Embryonic facial prominence (tissue), 1 donor: ENCODE results near the gene FURIN.
"Not testable (repeated sequence)": the region's sequence is repeated elsewhere in the genome, so short reads cannot be mapped to it uniquely, and the experiment has no call there.

Experiments used
- DNase-seq: peaks from one replicate; pipeline ENCODE4 v3.0.0-alpha.2; 2016; ENCODE audit errors: extremely low spot score

FURIN gene

DNA sequence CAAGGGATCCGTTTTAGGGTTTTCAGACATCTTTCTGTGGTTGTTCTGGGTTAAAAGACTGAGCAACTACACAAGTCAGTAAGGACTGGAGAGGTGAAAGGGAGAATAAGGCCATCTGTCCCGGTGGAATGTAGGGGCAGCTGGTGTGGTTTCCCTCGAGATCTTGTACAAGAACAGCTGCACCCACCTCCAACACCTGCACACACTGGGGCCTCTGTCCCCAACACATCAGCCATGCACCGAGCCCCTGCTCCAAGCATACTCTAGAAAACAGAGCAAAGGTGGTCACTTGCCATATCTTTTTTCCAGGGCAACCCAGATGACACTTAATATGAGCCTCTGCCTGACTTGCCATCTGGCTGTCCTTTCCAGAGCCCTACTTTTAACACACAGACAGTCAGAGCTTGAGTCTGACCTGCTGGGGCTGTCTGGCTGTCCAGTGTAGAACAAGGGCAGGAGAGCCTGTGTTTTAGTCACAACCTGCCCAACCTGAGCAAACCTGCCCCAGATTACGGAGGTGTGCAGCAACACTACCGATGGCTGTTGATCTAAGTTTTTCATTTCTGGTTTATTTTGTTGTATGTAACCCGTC is 46.9 kb downstream of the FURIN start:
- DNase-seq: no peak

DNA sequence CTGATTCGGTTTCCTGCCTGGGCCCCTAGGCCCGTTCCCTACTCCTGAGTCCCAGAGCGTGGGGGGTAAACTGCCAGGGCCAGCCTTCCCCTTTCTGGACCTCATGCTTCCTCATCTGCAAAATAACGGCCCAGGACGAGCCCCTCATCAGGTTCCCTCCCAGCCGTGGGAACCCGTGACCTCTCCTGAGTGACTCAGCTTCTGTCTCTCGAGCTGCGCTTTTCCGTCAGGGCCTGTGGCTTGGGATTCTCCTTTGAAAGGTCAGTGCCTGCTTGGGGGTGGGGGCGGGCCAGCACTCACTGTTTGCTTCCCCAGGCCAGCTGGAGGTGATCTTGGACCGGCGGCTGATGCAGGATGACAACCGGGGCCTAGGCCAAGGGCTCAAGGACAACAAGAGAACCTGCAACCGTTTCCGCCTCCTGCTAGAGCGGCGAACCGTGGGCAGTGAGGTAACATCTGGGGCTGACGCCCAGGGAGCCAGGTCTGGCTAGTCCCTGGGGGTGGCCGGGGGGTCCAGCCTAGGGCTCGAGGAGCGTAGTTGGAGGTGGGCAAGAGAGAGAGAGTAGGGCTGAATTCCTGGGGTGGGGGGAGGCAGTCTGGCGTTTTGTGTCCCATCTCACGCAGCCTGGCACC is 47.5 kb downstream of the FURIN start:
- DNase-seq: no peak

DNA sequence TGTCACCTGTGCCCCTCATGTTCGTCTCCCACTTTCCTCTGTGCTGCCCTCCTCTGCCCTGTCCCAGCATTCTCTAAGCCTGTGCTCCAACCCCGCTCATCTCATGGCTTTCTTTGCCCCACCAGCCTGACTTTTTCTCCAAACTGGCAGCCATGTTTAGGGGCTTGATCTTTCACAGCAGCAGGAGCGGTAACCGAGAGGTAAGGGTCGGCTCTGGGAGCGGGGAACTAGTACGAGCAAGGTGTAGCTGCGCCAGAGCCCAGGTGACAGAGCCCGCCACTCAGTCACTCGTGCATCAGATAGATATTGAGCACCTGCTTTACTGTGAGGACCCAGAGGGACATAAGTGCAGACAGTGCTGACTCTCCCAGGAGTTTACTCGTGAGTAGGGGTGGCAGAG is 48.1 kb downstream of the FURIN start:
- no peak for DNase-seq

DNA sequence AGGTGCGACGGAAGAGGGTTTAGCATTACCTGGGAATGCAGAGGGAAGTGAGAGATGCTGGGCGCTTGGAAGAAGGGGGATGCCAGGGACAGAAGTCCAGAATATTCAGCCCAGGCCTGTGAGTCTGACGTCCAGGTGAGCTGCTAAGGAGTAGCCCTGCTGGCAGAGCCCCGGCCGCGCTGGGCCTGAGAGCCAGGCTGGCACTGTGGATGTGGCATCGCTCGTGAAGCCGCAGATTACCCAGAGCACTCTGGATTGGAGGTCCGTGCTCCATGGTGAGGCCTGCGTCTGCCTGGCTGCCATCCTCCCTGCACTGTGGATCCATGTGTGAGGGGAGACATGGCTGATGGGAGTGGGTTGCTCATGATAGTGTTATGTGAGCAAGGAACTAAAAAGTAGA is 49.2 kb downstream of the FURIN start:
- DNase-seq: no peak

DNA sequence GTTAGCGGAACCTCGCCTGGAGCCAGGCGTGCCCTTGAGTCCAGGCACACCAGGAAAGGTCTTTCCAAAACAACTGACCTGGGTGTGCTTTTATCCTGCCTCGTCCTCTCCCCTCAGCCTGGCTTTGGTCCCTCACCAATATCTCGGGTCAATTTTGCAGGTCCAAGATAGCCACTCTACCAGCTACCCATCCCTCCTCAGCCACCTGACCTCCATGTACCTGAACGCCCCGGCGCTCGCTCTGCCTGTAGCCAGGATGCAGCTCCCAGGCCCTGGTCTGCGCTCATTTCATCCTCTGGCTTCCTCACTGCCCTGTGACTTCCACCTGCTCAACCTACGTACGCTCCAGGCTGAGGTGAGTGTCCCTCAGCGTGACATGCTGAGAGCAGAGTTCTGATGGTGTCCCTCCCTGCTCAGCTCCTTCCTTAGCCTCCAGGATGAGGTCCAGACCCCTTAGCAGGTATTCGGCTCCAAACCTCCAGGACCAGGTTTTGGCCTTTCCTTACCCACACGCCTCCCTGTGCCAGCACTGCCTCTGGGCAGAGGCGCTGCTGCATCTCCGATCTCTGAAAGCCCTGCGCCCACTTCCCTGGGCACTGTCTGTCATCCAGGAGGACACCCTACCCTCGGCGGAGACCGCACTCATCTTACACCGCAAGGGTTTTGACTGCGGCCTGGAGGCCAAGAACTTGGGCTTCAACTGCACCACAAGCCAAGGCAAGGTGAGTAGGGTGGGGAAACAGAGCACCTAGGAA is 49.8 kb downstream of the FURIN start:
- DNase-seq: no peak

DNA sequence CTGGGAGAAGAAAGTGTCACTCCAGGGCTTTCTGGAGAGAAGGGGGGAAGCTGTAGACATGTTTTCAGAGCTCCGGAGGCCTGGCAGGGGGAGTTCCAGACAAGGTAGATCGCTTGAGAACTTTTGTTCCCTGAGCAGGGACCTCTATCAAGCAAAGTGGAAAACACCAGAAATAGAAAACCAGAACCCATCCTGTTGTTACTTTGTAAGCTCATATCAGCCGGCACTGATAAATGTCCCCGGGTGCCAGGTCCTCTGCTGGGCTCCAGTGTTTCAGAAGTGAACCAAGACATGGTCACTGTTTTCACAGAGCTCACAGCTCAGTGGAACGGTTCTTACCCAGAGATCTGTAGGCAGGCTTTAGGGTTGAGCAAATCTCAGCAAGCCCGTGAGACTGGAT is 50.4 kb downstream of the FURIN start:
- no peak for DNase-seq

DNA sequence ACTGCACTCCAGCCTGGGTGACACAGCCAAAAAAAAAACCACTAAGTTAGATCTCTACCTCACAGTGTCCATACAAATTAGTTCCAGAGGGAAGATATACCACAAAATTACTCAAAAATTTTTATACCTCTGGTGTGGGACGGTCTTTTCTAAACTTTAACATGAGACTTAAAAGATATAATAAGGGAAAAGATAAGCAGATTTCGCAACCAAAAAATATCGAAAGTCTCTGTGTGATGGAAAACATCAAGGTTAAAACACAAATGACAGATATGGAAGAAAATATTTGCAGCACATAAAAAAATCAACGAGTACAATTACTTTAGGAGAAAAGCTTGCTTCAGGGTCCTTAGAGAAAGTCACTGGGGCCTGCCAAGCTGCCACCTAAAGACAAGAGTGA is 53.5 kb downstream of the FURIN start:
- DNase-seq: no peak

DNA sequence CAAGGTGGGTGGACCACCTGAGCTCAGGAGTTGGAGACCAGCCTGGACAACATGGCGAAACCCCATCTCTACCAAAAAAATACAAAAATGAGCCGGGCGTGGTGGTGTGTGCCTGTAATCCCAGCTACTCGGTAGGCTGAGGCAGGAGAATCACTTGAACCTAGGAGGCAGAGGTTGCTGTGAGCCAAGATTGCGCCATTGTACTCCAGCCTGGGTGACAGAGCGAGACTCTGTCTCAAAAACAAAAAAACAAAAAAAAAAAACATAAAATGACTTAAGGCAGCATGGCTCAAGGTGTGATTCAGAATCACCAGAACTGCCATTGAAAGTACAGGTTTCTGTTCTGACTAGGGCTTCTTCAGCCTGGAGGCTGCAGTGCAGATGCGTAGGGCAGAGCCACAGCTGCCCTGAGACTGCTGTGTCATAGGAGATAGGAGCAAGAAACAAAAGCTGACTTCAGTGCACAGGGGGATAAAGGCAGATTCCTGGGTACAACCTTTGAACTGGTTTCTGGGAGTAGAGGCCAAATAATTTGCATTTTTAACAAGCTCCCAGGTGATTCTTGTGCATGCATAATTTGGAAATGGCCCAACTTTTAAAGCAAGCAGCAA is 54.4 kb downstream of the FURIN start:
- not testable (repeated sequence) for DNase-seq

DNA sequence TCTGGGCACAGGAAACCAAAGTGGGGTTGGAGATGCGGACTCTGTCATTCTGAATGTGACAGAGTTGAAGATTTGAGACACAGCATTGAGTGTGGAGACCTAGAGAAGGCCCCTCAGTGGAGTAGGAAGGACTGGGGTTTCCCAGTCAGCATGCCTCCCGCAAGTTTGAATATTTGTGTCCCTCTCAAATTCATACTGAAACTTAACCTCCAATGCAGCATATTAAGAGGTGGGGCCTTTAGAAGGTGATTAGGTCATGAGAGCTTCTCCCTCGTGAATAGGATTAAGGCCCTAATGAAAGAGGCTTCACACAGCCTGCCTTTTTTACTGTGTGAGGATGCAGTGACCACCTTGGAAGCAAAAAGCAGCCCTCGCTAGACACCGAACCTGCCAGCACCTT is 56.0 kb downstream of the FURIN start:
- DNase-seq: no peak

DNA sequence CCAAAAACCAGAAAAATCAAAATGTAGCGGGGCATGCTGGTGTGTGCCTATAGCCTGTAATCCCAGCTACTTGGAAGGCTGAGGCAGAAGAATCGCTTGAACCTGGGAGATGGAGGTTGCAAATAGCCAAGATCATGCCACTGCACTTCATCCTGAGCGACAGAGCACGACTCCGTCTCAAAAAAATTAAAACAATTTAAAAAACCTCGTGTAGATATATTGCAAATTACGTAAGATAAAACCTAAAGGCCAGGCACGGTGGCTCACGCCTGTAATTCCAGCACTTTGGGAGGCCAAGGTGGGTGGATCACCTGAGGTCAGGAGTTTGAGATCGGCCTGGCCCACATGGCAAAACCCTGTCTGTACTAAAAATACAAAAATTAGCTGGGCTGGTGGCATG is 58.4 kb downstream of the FURIN start:
- not testable (repeated sequence) for DNase-seq

DNA sequence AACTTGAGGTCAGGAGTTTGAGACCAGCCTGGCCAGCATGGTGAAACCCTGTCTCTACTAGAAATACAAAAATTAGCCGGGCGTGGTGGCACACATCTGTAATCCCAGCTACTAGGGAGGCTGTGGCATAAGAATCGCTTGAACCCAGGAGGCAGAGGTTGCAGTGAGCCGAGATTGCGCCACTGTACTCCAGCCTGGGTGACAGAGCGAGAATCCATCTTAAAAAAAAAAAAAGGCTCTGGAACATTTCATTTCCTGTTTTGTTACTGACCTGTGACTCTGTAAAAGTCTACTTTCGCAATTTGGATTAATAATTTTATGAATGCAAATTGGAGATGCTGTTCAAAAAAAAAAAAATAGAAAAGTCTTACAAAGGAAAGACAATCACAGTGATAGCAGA is 59.7 kb downstream of the FURIN start:
- DNase-seq: not testable (repeated sequence)

DNA sequence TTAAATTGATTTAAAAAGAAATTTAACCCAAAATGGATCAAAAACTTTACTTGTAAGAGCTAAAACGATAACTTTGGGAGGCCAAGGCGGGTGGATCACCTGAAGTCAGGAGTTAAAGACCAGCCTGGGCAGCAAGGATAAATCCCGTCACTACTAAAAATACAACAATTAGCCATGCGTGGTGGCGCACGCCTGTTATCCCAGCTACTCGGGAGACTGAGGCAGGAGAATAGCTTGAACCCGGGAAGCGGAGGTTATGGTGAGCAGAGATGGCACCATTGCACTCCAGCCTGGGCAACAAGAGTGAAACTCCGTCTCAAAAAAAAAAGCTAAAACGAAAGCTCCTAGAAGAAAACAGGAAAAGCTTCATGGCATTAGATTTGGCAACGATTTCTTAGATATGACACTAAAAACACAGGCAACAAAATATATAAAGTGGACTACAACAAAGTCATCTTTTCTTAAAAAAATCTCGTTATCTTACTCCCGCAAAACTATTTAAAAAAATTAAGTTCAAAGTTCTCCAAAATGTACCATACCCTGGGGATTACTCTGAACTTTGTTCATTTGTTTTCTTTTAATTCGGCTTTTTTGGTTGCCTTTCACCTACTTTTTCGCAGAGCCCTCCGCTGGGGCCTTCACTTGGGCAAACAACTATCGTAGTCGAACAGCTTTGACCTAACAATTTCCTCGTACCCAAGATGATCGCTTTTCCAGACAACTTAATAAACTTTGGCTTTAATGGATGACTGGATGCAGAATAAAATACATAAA is 61.0 kb downstream of the FURIN start:
- no peak for DNase-seq

DNA sequence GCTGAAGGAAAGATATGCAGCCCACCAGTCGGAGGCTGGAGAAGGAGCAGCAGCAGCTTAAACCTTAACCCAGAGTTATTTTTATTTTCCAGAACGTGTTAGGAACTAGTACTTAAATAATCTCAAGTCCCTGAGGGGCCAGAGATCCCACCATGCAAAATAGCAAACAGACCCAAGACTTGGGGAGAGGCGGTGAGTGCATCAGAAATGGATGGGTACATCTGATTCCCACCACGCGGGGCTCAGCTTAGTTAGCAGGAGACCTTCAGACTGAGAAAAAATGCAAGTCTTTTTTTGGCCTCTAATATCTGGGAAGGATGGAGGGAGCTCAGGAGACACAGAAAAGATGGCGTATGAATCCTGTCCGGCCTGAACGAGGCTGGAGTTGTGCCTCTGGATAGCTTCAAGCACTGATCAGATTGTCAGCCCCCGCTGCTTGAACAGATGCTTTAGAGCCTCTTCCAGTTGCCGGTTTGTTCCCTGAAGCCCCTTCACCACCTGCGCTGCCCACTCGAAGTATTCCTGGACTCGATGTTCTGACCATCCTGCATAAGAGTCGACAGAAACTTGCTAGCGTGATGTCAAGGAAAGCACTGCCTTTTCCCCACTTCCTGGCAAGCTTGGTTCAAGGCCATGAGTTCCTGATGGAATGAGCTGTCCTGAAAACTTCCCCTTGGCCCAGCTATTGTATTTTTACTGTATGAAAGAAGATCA is 62.6 kb downstream of the FURIN start:
- DNase-seq: no peak

DNA sequence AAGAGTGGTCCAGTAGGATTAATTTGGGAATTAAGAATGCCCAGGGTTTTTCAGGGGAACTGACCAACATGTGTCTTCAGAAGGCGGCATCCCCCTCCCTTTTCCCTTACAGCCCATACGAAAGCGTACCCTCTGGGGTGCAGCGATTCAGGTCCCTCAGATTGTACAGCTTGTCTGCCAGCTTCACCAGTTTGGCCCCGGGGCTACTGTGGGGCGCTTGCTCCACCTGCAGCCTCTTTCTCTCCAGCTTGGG is 63.1 kb downstream of the FURIN start:
- DNase-seq: no peak

DNA sequence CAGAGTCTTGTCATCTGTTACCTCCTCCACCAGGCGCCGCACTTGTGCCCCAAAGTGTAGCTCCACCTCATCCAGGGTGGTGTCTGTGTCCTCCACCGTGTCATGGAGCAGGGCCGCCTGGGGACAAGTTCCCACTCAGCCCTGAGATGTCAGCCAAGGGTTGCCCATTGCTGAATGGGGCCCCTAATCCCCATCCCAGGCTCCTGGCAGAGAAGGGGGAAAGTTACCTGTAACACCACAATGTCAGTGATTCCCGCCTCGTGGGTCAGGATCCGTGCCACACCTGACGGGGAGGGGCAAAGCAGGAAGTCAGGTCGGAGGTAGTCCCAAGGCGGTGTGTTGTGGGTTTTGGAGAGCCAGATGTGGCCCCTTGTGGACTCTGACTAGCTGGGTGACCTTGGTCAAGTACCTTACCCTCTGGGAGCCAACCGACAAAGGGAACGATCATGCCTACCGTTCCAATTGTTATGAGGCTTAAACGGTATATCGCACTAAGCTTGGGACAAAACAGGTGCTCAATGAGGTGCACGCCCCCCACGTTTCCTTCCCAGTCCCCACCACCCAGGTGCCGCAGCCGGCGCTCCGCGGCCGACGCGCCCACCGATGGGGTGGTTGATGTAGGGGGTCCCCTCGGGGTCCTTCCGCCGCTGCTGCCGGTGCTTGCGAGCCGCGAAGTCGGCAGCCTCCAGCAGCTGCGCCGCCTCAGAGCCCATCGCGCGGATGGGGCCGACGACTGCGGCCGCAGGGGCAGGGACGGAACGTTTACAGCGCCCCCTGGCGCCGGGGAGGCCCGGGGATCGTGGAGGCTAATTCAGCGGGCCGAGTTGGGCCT is 63.7 kb downstream of the FURIN start, which contains the start of gene HDDC3:
Gene HDDC3 (minus strand): TSS at position 722 of the 832 bp plus-strand sequence. CDS start 9 bp downstream, at position 713.
- DNase-seq: no peak

DNA sequence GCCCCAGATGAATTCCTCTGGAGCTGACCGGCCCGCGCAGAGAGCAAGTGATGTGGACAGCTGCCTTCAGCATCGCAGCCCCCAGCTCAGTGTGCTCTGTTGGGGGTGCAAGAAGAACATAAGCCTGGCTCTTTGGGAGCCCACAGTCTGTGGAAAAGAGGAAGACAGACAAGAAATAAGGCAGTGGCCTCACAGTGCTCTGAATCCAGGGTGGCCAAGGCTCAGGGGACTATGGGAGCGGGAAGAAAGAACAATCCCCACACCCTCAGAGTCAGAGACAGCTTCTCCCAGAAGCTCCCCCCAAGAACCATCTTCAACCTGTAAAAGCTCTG is 64.2 kb downstream of the FURIN start:
- no peak for DNase-seq
